ENCODE results near the gene SMYD2. TPM values are rescaled to one million over a fixed set of nuclear protein-coding genes. Genes with fewer than 3 reads are reported as not detected.

The SMYD2 gene
- total RNA-seq, 1 experiment from 2014 or later = 6.4 TPM

DNA sequence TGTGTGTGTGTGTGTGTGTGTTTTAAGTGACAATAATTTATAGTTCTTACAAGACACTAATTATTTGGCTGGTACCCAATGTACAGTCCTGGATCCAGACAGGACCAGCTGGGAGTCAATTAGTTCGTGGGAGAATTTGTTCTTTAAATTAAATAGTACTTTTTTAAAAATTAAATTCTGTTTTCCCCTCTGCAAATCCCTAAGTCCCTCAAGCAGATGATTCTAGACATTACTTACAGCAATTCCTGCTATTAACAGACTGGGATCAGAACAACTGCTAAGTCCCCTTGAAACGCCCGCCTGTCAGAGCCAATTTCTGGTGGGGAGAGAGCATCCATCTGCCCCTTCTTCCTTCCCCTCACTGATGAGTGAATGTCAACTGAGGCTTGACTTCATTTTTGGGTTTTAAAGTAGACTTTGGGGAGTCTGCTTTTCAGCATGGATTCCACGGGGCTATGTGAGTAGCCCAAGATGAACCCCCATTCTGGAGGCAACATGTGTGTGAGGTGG is 83.9 kb downstream of the SMYD2 start (continued):
- TF ChIP-seq JAZF1 (CRISPR knock-in tag; IDR thresholded peaks at IDR 0.05) (no peak), NFATC4 (CRISPR knock-in tag; IDR thresholded peaks at IDR 0.05) (no peak)
- TF ChIP-seq, protein P1, sequence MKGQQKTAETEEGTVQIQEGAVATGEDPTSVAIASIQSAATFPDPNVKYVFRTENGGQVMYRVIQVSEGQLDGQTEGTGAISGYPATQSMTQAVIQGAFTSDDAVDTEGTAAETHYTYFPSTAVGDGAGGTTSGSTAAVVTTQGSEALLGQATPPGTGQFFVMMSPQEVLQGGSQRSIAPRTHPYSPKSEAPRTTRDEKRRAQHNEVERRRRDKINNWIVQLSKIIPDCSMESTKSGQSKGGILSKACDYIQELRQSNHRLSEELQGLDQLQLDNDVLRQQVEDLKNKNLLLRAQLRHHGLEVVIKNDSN (CRISPR knock-in tag; IDR thresholded peaks at IDR 0.05) = no peak
- TF ChIP-seq, protein P2, sequence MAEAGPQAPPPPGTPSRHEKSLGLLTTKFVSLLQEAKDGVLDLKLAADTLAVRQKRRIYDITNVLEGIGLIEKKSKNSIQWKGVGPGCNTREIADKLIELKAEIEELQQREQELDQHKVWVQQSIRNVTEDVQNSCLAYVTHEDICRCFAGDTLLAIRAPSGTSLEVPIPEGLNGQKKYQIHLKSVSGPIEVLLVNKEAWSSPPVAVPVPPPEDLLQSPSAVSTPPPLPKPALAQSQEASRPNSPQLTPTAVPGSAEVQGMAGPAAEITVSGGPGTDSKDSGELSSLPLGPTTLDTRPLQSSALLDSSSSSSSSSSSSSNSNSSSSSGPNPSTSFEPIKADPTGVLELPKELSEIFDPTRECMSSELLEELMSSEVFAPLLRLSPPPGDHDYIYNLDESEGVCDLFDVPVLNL (CRISPR knock-in tag; IDR thresholded peaks at IDR 0.05; ENCODE audit: borderline replicate concordance, low read depth) = no peak
- TF ChIP-seq, protein P3, sequence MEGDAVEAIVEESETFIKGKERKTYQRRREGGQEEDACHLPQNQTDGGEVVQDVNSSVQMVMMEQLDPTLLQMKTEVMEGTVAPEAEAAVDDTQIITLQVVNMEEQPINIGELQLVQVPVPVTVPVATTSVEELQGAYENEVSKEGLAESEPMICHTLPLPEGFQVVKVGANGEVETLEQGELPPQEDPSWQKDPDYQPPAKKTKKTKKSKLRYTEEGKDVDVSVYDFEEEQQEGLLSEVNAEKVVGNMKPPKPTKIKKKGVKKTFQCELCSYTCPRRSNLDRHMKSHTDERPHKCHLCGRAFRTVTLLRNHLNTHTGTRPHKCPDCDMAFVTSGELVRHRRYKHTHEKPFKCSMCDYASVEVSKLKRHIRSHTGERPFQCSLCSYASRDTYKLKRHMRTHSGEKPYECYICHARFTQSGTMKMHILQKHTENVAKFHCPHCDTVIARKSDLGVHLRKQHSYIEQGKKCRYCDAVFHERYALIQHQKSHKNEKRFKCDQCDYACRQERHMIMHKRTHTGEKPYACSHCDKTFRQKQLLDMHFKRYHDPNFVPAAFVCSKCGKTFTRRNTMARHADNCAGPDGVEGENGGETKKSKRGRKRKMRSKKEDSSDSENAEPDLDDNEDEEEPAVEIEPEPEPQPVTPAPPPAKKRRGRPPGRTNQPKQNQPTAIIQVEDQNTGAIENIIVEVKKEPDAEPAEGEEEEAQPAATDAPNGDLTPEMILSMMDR (IDR thresholded peaks at IDR 0.05) = no peak

DNA sequence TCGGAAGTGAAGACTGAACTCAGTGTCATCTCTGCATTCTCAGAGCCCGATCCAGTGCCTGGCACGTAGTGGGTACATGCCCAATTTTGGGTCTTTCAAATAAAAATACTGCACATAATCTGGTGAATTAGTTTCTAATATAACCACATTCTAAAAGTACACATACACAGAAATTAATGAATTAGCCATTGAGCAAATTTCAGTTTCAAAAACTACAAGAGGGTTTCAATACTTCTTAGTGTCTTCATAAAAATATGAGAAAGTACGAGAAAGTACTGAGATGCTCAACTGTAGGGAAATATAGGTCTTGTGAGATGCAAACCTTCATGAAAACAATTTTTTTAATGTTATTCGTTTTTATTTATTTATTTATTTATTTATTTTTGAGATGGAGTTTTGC is 86.9 kb downstream of the SMYD2 start:
- Mint-ChIP-seq H3K36me3 (peaks cover 33% of the 10 kb centered on the region), H3K4me3 (no peak overlapping the region), H3K27me3 (ENCODE audit: low read depth) (no peaks in the 10 kb centered on the region), H3K27ac (no peak overlapping the region), H3K9me3 (no peaks in the 10 kb centered on the region), H3K4me1 (peaks cover 13% of the 10 kb centered on the region)
- TF ChIP-seq ZNF263 (CRISPR knock-in tag; IDR thresholded peaks at IDR 0.05; ENCODE audit: low read depth) = no peak
- TF ChIP-seq, protein P4, sequence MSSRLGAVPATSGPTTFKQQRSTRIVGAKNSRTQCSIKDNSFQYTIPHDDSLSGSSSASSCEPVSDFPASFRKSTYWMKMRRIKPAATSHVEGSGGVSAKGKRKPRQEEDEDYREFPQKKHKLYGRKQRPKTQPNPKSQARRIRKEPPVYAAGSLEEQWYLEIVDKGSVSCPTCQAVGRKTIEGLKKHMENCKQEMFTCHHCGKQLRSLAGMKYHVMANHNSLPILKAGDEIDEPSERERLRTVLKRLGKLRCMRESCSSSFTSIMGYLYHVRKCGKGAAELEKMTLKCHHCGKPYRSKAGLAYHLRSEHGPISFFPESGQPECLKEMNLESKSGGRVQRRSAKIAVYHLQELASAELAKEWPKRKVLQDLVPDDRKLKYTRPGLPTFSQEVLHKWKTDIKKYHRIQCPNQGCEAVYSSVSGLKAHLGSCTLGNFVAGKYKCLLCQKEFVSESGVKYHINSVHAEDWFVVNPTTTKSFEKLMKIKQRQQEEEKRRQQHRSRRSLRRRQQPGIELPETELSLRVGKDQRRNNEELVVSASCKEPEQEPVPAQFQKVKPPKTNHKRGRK (CRISPR knock-in tag; IDR thresholded peaks at IDR 0.05; ENCODE audit: borderline replicate concordance) = no peak
- TF ChIP-seq, protein P5, sequence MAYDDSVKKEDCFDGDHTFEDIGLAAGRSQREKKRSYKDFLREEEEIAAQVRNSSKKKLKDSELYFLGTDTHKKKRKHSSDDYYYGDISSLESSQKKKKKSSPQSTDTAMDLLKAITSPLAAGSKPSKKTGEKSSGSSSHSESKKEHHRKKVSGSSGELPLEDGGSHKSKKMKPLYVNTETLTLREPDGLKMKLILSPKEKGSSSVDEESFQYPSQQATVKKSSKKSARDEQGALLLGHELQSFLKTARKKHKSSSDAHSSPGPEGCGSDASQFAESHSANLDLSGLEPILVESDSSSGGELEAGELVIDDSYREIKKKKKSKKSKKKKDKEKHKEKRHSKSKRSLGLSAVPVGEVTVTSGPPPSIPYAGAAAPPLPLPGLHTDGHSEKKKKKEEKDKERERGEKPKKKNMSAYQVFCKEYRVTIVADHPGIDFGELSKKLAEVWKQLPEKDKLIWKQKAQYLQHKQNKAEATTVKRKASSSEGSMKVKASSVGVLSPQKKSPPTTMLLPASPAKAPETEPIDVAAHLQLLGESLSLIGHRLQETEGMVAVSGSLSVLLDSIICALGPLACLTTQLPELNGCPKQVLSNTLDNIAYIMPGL (CRISPR knock-in tag; IDR thresholded peaks at IDR 0.05) = no peak
- TF ChIP-seq, protein P6, sequence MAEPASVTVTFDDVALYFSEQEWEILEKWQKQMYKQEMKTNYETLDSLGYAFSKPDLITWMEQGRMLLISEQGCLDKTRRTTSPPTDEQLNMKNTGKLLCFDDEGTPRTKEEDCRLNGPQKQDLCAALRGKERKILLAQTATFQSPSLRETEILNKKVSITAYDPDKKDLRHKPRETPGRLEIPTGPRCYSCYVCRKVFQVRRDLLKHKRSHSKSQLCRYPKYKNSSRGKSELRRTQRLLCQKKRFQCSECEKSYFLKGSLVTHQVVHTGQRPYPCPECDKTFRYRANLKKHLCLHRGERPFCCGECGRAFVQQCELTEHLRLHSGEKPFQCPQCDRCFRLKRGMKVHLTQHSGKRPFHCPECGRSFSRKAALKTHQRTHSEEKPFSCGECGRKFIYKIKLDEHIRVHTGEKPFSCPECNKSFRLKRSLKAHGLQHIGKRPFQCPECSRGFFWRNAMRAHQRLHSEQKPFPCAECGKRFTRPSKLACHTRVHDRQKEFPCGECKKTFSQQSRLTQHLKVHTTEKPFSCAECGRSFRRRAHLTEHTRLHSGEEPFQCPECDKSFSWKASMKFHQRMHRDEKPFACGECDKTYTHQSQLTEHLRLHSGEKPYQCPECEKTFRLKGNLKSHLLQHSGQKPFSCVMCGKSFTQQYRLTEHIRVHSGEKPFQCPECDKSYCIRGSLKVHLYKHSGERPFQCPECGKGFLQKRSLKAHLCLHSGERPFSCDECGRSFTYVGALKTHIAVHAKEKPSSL (CRISPR knock-in tag; conservative IDR thresholded peaks at IDR 0.05) = no peak
- no peak for TF ChIP-seq NFYB (CRISPR knock-in tag; conservative IDR thresholded peaks at IDR 0.05; ENCODE audit: low read depth)
- TF ChIP-seq, protein P7, sequence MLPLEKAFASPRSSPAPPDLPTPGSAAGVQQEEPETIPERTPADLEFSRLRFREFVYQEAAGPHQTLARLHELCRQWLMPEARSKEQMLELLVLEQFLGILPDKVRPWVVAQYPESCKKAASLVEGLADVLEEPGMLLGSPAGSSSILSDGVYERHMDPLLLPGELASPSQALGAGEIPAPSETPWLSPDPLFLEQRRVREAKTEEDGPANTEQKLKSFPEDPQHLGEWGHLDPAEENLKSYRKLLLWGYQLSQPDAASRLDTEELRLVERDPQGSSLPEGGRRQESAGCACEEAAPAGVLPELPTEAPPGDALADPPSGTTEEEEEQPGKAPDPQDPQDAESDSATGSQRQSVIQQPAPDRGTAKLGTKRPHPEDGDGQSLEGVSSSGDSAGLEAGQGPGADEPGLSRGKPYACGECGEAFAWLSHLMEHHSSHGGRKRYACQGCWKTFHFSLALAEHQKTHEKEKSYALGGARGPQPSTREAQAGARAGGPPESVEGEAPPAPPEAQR (CRISPR knock-in tag; IDR thresholded peaks at IDR 0.05) = no peak
- no peak for TF ChIP-seq NR2C2 (CRISPR knock-in tag; IDR thresholded peaks at IDR 0.05)
- no peak for TF ChIP-seq NFE2L1 (CRISPR knock-in tag; IDR thresholded peaks at IDR 0.05)
- TF ChIP-seq, protein P8, sequence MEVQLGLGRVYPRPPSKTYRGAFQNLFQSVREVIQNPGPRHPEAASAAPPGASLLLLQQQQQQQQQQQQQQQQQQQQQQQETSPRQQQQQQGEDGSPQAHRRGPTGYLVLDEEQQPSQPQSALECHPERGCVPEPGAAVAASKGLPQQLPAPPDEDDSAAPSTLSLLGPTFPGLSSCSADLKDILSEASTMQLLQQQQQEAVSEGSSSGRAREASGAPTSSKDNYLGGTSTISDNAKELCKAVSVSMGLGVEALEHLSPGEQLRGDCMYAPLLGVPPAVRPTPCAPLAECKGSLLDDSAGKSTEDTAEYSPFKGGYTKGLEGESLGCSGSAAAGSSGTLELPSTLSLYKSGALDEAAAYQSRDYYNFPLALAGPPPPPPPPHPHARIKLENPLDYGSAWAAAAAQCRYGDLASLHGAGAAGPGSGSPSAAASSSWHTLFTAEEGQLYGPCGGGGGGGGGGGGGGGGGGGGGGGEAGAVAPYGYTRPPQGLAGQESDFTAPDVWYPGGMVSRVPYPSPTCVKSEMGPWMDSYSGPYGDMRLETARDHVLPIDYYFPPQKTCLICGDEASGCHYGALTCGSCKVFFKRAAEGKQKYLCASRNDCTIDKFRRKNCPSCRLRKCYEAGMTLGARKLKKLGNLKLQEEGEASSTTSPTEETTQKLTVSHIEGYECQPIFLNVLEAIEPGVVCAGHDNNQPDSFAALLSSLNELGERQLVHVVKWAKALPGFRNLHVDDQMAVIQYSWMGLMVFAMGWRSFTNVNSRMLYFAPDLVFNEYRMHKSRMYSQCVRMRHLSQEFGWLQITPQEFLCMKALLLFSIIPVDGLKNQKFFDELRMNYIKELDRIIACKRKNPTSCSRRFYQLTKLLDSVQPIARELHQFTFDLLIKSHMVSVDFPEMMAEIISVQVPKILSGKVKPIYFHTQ (CRISPR knock-in tag; IDR thresholded peaks at IDR 0.05) = no peak
- TF ChIP-seq ZNF396 (CRISPR knock-in tag; IDR thresholded peaks at IDR 0.05; ENCODE audit: borderline replicate concordance) = no peak
- no peak for TF ChIP-seq ZNF232 (CRISPR knock-in tag; IDR thresholded peaks at IDR 0.05)
- TF ChIP-seq, protein P9, sequence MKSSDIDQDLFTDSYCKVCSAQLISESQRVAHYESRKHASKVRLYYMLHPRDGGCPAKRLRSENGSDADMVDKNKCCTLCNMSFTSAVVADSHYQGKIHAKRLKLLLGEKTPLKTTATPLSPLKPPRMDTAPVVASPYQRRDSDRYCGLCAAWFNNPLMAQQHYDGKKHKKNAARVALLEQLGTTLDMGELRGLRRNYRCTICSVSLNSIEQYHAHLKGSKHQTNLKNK (CRISPR knock-in tag; IDR thresholded peaks at IDR 0.05) = no peak
- no peak for TF ChIP-seq NR3C1 (CRISPR knock-in tag; conservative IDR thresholded peaks at IDR 0.05; ENCODE audit: low read depth)
- POLR2A ChIA-PET = no interaction called here
- DNase-seq (ENCODE audit: low spot score) = no peak
- ATAC-seq = no peak
- CTCF ChIA-PET = interaction anchor here (1.3 kb wide), 1 partner anchor 217 kb away, joined by 3 read pairs; no protein-coding TSS in a partner anchor
